ENCODE results near the gene LMX1A.
A peak's percentile ranks its signal among the peaks of the same experiment; 100 is the strongest.

The LMX1A gene

DNA sequence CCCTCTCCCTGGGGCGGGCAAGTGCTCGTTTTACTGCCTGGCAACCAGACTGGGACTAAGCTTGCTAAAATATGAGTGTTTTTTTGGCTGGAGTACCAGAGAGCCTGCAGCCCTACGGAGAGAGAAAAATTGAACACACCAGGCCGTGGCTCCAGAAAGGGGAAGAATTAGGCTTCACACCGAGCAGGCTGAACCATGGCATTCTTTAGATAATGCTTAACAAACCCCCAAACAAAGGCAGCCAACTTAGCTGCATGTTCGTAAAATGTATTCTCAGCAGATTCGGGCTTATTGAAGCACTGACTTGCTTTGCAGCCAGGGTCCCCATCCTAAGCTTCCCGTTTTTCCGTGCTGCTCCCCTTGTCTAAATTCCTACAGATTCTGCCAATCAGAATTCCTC, 76.6 kb downstream of the LMX1A start:
- DNase-seq (ENCODE audit: low read depth in 2 of 3, low spot score in 1 of 3) = no peak

DNA sequence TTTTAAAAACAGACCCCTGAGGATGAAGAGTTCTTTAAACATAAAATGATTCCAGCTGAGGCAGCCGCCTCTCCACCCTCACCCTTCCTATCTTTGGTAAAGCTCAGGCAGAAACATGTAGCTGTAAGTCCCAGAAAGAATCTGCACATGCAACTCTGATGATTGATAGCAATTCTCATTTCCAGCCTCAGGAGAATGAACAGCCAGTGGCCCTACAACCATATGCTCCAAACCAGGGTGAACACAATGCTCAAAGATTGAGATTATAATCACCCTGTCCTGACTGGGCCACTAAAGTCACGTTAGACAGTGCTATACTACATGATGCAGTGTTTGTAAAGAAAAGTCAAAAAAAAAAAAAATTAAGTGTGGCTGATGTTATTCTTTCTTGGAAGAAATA, 80.2 kb downstream of the LMX1A start:
- no peak for DNase-seq (ENCODE audit: low read depth in 2 of 3, low spot score in 1 of 3)

DNA sequence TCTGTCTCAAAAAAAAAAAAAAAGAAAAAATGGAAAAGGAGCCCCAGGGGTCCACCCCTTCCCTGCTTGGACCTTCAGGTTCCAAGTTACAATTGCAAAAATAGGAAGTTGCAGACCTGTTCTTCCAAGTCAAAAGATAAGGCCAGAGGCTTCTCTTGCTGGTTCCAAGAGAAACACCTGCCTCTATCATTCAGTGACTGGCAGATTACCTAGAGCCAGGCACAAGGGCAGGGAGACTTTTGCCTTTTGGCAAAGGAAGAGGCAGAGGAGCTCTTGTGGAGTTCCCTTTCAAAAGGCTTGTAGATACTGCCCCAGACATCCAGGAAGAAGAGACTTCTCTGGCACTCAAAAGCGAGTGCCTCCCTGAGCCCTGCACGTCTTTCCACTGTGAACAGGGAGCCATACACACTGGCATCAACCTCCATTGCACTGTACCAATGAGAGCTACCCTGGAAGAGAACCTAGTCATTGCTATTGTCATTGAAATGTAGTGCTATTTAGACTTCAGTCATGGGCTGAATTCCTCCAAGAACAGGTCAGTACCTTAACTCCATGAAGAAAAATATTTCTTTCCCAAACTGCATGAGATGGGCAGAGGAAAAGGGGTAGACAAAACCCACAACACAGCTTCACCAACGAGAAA, 91.2 kb downstream of the LMX1A start:
- DNase-seq (ENCODE audit: low read depth in 2 of 3, low spot score in 1 of 3) = no peak

DNA sequence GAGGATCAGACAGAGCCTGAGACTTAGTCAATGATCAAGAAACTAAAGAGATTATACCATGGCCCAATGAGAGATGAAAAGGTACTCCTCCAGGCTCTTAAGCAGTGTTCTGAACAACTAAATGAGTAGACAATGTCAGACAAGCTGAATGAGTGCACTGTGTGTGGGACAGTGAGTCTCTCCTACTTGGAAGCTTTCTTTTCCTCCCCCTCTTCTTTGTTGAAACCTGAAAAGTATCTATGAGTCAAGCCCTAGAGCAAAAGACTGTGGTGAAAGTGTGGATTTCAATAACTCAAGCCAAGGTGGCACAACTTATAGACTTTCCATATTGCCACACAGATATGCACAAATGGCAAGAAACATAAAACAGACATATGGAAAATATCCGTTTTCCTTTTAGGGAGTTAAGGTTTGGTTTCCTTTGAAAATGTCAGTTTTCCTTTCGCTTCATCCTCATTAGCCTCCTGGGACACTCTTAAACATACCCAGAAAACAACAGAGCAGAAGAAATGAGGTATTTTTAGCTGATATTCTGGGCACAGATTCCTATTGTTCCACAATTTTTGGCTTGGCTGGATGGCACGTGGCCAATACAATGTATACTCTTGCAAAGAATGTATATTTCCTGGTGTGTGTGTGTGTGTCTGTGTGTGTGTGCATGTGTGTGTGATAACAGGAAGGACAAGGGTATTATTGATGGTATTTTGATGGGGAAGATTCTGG, 96.6 kb downstream of the LMX1A start:
- no peak for DNase-seq (ENCODE audit: low read depth in 2 of 3, low spot score in 1 of 3)

DNA sequence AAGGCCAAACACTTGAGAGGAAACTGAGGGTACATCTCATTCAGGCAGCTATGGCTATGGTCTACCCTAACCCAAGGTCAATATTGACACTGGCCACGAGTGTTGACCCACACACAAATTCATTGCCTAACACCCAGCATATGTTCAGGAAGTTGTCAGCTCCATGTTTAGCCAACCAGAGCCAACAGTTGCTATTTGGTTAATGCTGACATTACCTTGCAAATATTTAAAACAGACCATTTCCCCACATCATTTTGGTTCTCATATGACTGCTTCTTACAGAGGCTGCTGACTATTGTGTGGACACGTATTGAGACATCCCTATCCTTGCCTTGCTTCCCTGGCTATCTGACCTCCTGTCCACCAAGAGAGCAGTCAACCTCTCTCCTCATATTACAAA, 97.3 kb downstream of the LMX1A start:
- DNase-seq (ENCODE audit: low read depth in 2 of 3, low spot score in 1 of 3) = no peak

DNA sequence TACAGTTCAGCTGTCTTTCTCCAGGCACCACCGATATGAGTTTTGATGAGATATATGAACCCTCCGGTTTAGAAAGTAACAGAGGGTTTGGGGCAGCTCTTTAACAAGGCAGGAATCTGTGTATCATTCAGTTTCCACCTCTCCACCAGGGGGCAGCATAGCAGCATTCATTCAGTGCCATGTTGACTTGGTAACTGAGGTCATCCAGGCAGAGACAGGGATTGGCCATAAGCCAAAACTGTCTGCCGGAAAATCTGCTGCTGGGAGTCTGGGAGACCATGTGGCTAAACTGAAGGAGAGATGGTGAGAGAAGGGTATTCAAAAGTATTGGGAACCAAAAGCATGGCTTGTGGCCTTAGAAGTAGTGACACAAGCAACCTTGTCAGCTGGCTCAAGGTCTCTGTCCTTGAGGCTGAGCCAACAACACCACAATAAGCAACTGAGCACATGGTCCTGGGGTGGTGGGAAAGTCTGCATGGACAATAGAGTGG, 98.5 kb downstream of the LMX1A start:
- peak; percentile 18 to 34 (median 29) for DNase-seq (ENCODE audit: low read depth in 2 of 3, low spot score in 1 of 3)

DNA sequence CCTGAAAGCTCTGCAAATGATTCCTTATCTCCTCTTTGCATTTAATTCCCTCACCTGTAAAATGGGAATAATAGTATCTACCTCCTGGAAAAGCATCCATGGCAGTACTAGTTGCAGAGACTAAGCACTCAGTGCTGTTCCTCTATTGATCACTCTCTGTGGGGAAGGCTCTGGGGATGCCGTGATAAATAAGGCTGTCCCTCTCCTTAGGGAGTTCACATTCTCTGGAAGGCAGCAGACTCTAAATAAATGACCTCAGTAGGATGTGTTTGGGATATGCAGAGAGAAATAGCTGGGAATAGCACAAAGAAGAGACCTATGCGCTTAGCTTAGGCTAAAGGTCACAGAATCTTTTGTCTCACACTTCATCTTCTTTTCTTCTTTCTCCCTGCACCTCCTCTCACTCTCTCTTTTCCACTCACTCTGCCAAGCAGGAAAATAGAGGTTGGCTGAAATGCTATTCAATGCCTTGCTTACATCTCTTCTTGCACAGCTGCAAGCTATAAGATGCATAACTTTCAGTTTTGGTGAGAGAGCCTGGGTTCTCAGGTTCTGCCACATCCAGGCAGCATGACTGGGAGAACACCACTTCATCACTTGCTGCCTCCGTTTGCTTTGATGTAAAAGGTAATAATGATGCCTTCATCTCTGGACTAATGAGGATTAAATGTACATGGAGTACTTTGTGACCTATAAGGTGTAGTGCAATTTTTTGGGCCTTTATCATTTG, 101.5 kb downstream of the LMX1A start:
- no peak for DNase-seq (ENCODE audit: low read depth in 2 of 3, low spot score in 1 of 3)

DNA sequence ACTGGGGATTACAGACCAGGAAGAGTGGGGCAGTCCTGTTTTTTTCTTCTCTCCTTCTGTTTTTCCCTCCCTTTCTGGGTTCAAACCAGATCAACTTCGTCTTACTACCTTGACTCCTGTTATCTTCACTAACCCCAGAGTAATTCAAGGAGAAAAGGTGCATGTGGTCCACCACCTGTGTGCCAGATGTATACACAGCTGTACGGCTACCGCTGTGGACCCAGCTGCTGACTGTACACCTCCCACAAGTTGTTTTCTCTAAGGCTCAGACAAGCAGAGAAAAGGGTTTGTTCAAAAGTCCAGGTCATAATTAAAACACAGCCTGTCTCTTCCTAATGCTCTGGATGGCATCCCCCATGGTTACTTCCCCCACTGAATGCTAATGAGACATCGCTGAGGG, 102.1 kb downstream of the LMX1A start:
- no peak for DNase-seq (ENCODE audit: low read depth in 2 of 3, low spot score in 1 of 3)

DNA sequence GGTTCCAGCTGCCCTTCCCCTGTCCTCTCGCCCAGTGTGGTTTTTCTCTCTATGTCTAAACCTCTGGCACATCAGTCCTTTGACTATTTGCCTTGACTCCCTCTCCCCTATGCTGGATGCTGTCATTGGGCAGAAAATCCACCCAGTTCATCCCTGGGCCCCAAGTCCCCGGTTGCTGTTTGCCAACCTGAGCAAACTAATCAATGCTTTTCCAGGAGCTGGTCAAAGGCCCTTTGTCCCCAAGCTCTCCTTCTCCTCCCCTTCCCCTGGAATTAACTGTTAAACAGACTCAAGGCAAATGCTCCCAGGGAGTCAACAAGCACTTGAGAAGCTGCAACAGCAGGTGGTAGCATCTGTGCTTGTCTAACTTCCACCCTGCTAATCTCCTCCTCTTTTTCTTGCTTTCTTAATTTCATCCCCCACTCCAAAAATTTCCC, 102.7 kb downstream of the LMX1A start:
- DNase-seq (ENCODE audit: low read depth in 2 of 3, low spot score in 1 of 3) = no peak

DNA sequence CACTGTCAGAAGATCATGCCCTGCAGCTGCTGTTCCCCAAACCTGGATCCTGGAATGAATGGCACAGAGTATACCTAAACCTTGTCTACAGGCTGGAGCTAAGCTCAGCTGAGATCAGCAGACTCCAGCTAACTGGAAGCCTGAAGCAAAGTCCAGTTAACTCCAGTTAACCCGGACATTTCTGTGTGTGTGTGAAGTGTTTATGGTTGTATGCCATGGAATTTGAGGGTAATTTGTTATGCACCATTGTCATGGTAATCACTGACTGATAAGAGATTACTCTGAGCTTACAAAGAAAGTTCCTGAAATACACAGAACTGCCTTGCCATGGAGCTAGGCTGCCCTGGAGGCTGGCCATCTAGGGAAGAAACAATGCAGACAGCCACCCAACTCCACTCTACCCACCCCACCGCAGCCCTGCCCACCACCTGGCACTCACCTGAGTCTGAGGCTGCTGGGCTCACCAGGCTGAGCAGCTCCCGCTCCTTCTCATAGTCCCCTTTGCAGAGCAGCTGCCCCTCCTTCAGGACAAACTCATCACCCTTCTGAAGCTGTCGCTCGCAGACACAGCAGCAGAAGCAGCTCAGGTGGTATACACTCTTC, 107.4 kb downstream of the LMX1A start:
- DNase-seq (ENCODE audit: low read depth in 2 of 3, low spot score in 1 of 3) = no peak

DNA sequence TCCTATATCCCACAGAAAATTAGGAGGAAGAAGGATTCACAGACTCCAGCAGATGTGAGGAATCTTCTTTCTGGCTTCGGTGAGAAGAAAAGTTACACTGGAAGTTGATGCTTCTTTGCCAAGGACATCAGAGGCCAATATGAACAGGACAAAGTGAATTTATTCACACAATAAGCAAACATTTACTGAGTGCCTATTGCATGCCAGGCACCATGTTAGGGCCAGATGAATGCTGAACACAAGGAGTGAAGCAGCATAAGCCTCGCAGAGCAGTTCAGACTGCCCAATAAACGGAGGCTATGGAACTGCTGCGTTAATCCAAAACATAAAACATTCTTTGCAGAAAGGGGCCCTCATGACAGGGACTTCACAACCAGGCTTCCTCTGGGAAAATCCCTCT, 114.6 kb downstream of the LMX1A start:
- DNase-seq (ENCODE audit: low read depth in 2 of 3, low spot score in 1 of 3) = no peak

DNA sequence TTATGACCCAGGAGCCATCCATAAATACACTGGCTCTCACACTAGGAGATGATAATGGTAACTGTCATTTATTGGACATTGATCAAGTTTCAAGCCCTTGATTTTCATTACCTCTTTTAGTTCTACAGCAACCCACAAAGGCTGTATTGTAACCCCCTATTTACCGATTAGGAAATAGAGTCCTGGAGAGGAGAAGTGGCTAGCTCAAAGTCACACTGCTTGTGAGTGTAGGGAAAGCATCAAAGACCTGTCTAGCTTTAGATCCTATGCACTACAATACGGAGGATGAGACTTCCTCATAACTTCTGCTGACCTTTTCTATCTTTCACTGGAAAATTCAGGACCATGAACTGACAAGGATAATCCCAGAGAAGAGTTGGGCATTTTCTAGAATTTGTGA, 115.2 kb downstream of the LMX1A start:
- no peak for DNase-seq (ENCODE audit: low read depth in 2 of 3, low spot score in 1 of 3)

DNA sequence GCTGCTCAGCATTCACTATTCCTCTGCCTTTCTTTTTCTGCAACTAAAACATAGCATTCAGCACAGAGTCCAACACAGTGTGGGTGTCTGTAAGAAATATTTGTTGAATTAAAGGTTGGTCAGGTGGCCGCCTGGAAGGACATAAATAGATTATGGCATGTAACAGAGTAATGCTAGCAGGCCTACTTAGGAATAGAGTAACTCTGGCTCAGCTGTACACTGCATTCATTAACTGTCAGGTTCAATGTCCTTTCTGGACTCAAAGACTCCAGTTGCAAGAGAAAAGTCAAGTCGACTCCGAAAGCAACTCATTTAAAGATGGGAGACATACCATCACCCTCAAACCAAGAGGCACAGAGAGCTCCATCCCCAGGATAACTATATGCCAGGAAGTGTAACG, 116.0 kb downstream of the LMX1A start:
- no peak for DNase-seq (ENCODE audit: low read depth in 2 of 3, low spot score in 1 of 3)

DNA sequence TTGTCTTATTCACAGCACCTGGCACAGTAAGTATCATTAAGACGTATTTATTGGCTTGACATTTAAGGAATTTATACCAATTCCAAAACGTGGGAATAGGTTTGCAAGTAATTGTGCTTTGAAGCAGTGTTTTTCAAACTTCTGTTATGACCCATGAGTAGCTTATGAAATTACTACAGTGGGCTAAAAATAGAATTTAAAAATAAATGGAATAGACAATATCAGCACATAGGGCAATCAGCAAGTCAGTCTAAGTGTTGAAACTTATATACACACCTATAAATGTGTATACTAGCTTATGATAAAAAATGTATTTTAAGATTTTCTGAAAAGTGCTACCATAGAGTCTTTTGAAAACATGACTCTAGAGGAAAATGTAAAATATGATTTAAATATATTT, 116.6 kb downstream of the LMX1A start:
- DNase-seq (ENCODE audit: low read depth in 2 of 3, low spot score in 1 of 3) = no peak

DNA sequence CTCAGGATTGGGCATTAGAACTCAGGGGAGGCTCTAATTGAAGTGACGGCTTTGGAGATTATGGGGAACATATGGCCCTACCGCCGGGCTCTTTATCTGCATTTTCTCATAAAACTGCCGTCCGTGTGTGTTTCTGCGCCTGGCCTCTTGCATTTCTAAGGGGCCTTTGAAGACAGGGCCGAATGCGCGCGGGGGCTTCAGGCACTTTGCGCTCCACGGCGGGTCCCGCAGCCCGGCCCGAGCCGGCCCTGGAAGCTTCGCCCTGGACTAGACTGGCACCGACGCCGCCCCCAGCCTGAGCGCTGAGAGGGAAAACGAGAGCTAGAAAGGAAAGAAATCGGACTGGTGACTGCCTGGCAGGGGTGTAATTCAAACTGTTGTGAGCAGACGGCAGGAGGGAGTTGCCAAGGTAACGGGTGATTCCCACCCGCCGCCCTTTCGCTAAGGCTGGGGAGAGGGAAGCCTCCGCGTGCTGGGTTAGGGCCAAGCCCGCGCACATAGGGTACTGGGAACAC, 120.7 kb downstream of the LMX1A start:
- no peak for DNase-seq (ENCODE audit: low read depth in 2 of 3, low spot score in 1 of 3)

DNA sequence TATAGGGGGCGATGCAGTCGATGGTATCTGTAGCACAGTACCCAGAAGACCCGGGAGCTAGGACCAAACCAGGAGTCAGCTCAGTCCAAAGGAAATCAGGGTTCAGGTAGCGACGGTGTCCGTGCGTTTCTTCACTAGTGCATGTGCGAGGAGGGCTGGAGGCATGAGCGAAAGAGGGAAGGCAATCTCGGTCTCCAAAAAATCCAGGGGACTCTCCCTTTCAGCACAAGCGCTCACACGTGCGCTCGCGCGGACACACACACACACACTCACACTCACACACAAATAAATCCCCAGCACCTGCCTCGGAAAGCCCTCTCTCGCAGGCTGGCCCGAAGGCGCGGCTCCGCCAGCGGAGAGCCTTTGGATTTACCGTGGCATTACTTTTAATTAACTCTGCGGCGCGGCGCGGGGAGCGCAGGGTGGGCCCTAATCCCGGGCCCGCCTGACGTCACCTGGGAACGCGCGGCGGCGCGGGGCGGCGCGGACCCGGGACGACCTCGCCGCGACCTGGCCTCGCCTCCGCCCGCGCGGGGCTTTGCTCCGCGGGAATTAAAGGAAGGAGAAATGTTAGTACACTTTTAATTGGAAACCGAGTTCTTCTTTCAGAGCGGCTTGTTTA, 121.2 kb downstream of the LMX1A start:
- DNase-seq (ENCODE audit: low read depth in 2 of 3, low spot score in 1 of 3) = no peak

DNA sequence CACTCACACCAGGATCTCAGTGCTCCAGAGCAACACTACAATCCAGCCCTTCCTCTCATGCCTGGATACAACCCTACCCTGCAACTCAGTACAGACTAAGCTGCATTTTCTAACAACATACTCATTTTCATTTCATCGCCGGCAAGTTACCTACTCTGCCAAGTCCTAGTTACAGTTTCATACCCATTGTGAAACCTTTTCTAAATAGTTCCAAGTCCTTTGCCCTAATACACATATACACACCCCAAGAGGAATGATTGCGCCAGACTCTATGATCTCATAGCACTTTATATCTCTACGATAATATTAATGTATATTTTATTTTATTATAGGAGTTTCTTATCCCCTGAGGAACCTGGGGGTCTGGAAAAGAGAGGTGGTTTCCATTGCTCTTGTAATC, 122.4 kb downstream of the LMX1A start:
- DNase-seq (ENCODE audit: low read depth in 2 of 3, low spot score in 1 of 3) = no peak

DNA sequence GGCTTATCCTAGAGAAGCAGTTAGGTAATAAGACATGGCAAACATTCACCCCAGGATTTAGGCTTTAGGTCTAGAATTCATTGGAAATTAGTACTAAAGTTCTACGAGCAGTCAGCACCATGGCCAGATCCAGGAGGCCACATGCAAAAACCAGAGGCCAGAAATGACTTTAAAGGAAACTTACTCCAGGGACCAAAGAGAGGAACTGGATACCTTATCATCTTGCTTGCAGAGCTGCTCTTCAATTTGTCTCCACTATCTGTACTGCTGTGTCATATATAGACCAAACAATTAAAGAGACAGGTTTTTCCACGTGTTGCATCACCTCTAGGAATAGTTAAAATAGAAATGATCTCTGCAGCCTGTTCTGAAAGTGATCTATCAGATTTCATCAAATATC, 127.8 kb downstream of the LMX1A start:
- no peak for DNase-seq (ENCODE audit: low read depth in 2 of 3, low spot score in 1 of 3)

DNA sequence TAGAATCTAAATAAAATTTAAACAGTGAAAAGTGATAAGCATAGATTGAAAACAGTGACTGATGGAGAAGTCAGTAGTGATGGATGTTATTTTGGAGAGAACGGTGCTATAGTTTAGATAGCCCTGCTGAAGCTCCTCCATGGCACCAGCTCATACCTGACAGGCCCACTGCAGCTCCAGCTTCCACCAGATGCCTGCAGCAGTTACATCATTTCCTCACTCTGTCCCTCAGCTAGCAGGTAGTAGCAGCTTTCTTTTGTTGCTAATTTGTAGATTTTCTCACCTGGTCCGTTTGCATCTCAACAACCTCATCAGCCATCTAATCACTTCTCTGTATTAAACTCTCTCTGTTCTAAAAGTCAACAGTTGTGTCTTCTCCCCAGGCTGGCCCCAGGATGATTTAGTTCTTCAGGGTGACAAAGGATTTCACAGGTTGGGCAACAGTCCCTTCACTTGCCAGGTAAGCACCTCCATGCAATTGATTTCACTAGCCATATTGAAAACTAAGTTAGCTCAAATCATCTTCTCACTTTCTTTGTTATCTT, 128.3 kb downstream of the LMX1A start:
- no peak for DNase-seq (ENCODE audit: low read depth in 2 of 3, low spot score in 1 of 3)

DNA sequence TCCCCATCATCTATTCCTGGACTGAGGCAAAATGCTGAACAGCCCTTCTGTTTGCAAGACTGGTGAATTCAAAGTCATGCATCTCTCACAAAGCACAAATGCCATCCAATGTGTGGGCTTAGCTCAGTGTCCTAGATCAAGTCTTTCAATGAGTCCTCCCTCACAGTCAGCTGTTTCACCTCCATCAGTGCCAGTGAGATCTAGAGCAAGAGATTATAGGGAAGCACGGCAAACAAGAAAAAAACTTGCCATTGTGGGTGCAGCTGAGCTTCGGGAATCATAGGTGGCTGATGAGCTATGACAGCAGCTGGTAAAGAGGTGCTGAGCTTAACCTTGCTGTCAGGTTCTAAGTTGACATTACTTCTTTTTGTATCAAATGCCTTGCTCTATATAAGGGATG, 130.2 kb downstream of the LMX1A start:
- DNase-seq (ENCODE audit: low read depth in 2 of 3, low spot score in 1 of 3) = no peak

DNA sequence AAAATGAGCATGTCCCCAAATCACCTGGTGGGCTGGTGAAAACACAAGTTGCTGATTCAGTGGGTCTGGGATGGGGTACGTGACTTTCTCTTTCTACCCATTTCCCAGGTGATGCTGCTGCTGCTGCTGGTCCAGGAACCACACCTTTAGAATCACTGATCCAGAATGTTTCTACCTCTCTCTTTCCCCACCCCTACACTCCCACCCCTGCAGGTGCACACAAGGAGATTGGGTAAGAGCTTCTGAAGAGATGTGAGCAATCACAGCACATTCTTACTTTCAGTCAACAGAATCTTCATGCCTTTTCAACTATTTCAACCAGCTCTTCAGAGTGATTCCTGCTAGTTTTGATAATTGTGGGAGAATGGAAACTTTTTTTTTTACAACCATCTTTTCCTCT, 130.9 kb downstream of the LMX1A start:
- DNase-seq (ENCODE audit: low read depth in 2 of 3, low spot score in 1 of 3) = no peak

Data from stimulated activated CD4-positive, alpha-beta T cell treated with anti-CD3 and anti-CD28 coated beads, Interleukin-12 subunit alpha, Interleukin-12 subunit beta, amount 100 ng/mL, for 48 hours (primary cell).